NOMO-1 treated with dmso at 0.1 percent for 144 hours (cell line): Measurements from ENCODE around the gene C1QTNF4.
A peak's percentile ranks its signal among the peaks of the same experiment; 100 is the strongest.
"Not testable (repeated sequence)": the region's sequence is repeated elsewhere in the genome, so short reads cannot be mapped to it uniquely, and the experiment has no call there.

ENCODE experiments used
- DNase-seq: peaks from one replicate; lab custom pipeline; 2025; ENCODE audit not compliant: unreplicated experiment; lab: John Stamatoyannopoulos, UW

The C1QTNF4 gene

GRCh38 chr11:47593934-47594855 is at the start of gene C1QTNF4:
Gene C1QTNF4 (minus strand): TSS chr11:47594411. CDS start chr11:47590810, 3,601 bp downstream.
- no peak for DNase-seq

- DNase-seq, result peak; percentile 96
Measured at GRCh38 chr11:47642099-47642855, 48.1 kb upstream of the C1QTNF4 start, which contains the start of gene MTCH2. Gene MTCH2 (minus strand): TSS chr11:47642559. CDS start chr11:47642465, 94 bp downstream.

- no peak for DNase-seq
Measured at GRCh38 chr11:47641600-47642098, 47.4 kb upstream of the C1QTNF4 start.

GRCh38 chr11:47640506-47640905 is 46.3 kb upstream of the C1QTNF4 start:
- DNase-seq, result not testable (repeated sequence)

GRCh38 chr11:47636331-47636730 is 42.1 kb upstream of the C1QTNF4 start:
- not testable (repeated sequence) for DNase-seq

- DNase-seq, result no peak
Measured at GRCh38 chr11:47631473-47631872, 37.3 kb upstream of the C1QTNF4 start.

- DNase-seq, result no peak
Measured at GRCh38 chr11:47628026-47628425, 33.8 kb upstream of the C1QTNF4 start.

GRCh38 chr11:47626234-47626633 is 32.0 kb upstream of the C1QTNF4 start:
- no peak for DNase-seq

GRCh38 chr11:47620836-47621378 is 26.7 kb upstream of the C1QTNF4 start:
- DNase-seq, result no peak

GRCh38 chr11:47617417-47617809 is 23.2 kb upstream of the C1QTNF4 start:
- no peak for DNase-seq

- peak; percentile 47 for DNase-seq
Measured at GRCh38 chr11:47616726-47617416, 22.7 kb upstream of the C1QTNF4 start.

- no peak for DNase-seq
Measured at GRCh38 chr11:47615249-47615648, 21.0 kb upstream of the C1QTNF4 start.

GRCh38 chr11:47611348-47611794 is 17.2 kb upstream of the C1QTNF4 start:
- peak; percentile 76 for DNase-seq

GRCh38 chr11:47609675-47610074 is 15.5 kb upstream of the C1QTNF4 start:
- no peak for DNase-seq

- DNase-seq, result no peak
Measured at GRCh38 chr11:47607380-47607779, 13.2 kb upstream of the C1QTNF4 start.

GRCh38 chr11:47606731-47607130 is 12.5 kb upstream of the C1QTNF4 start:
- DNase-seq, result no peak

GRCh38 chr11:47605921-47606320 is 11.7 kb upstream of the C1QTNF4 start:
- DNase-seq, result no peak

GRCh38 chr11:47603295-47603694 is 9.1 kb upstream of the C1QTNF4 start:
- DNase-seq, result no peak

GRCh38 chr11:47599902-47600301 is 5.7 kb upstream of the C1QTNF4 start:
- DNase-seq, result no peak

- DNase-seq, result no peak
Measured at GRCh38 chr11:47595967-47596366, 1.8 kb upstream of the C1QTNF4 start.

- no peak for DNase-seq
Measured at GRCh38 chr11:47595029-47595428, 818 bp upstream of the C1QTNF4 start.
